Glutamatergic neuron (in vitro differentiated cells): ENCODE measurements around the gene NDUFV3. TPM values are rescaled to one million over a fixed set of nuclear protein-coding genes. Genes with fewer than 3 reads are reported as not detected.
"Not testable (repeated sequence)": the region's sequence is repeated elsewhere in the genome, so short reads cannot be mapped to it uniquely, and the experiment has no call there.

Experiments
- DNase-seq: peaks from one replicate; pipeline ENCODE4 v3.0.0; 2022
- H3K27ac Mint-ChIP-seq: one replicate; pipeline ENCODE4 v1.8.0; 2020; ENCODE audit warnings: mild to moderate bottlenecking, mixed read lengths, inconsistent platforms; ENCODE audit not compliant: unreplicated experiment
- H3K27me3 Mint-ChIP-seq: one replicate; pipeline ENCODE4 v1.8.0; 2020; ENCODE audit warnings: mild to moderate bottlenecking, moderate library complexity, mixed read lengths, inconsistent platforms; ENCODE audit not compliant: unreplicated experiment
- H3K36me3 Mint-ChIP-seq: one replicate; pipeline ENCODE4 v1.8.0; 2020; ENCODE audit warnings: mild to moderate bottlenecking, mixed read lengths, inconsistent platforms; ENCODE audit not compliant: unreplicated experiment
- H3K4me1 Mint-ChIP-seq: one replicate; pipeline ENCODE4 v1.8.0; 2020; ENCODE audit warnings: mild to moderate bottlenecking, low read depth, mixed read lengths, inconsistent platforms; ENCODE audit not compliant: unreplicated experiment
- H3K4me3 Mint-ChIP-seq: one replicate; pipeline ENCODE4 v1.8.0; 2020; ENCODE audit warnings: mild to moderate bottlenecking, mixed read lengths, inconsistent platforms; ENCODE audit not compliant: unreplicated experiment
- H3K9me3 Mint-ChIP-seq: one replicate; pipeline ENCODE4 v1.8.0; 2020; ENCODE audit warnings: mild to moderate bottlenecking, moderate library complexity, mixed read lengths, inconsistent platforms; ENCODE audit not compliant: unreplicated experiment
- CTCF ChIP-seq: fragments of 200-600 bp; sonication (generic); IDR thresholded peaks from one replicate; pipeline ENCODE4 v1.5.0; 2021; ENCODE audit not compliant: partially characterized antibody, unreplicated experiment
- total RNA-seq: library from RNA; stranded (reverse); fragmentation: NEBNext Ultra II Directional; extraction: Animal tissue kit (Norgen Biotek cat#: 25700); gene quantifications from one replicate; pipeline ENCODE4 v1.2.1, GENCODE V29; 2021; ENCODE audit not compliant: unreplicated experiment

The NDUFV3 gene
- total RNA-seq, 1 donor from 2014 or later = 33.9 TPM

DNA sequence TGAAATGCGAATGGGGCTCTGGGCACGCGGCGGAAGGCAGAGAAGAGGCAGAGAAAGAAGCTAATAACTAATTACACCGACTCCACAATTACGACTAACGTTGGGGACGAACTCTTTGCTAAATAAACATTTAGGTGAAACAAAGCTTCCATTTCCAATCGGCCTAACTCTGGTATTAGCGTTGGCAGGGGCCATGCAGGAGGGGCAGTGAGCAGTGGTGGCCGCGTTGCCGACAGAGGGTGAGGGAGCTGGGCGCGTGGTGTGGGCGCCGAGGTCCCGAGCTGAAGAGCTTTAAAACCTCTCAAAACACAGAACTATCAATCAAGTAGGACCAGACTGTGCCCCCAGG, 553 bp upstream of the NDUFV3 start:
- H3K9me3 Mint-ChIP-seq = peaks cover 1% of the 10 kb centered on the region
- H3K27ac Mint-ChIP-seq = peak overlapping the region; percentile 96
- no peak for TF ChIP-seq CTCF
- DNase-seq = no peak
- H3K4me1 Mint-ChIP-seq = peaks cover 4% of the 10 kb centered on the region
- H3K27me3 Mint-ChIP-seq = peaks cover 2% of the 10 kb centered on the region
- H3K4me3 Mint-ChIP-seq = peak overlapping the region; percentile 86
- no peaks in the 10 kb centered on the region for H3K36me3 Mint-ChIP-seq

DNA sequence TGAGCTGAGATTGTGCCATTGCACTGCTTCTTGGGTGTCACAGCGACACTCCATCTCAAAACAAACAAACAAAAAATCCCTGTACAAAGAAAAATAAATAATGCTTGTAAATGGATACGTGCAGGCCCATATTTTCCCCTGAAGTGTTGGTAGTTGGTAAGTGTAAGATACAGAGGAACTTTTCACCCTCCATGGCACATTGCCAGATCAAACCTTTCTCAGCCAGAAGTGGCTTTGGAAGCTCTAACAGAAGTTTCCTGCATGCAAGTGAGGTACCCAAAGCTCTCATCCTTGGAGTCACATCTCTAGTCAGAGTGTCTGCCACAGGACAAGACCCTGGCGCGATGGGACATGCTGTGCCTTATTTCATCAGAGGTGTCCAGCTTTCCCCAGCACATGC, 7.3 kb downstream of the NDUFV3 start:
- H3K4me1 Mint-ChIP-seq = no peaks in the 10 kb centered on the region
- no peak overlapping the region for H3K27ac Mint-ChIP-seq
- no peak overlapping the region for H3K4me3 Mint-ChIP-seq
- DNase-seq = no peak
- H3K27me3 Mint-ChIP-seq = no peaks in the 10 kb centered on the region
- no peaks in the 10 kb centered on the region for H3K36me3 Mint-ChIP-seq
- no peak for TF ChIP-seq CTCF
- H3K9me3 Mint-ChIP-seq = no peaks in the 10 kb centered on the region

GRCh38 chr21:42903817-42904216, 10.7 kb downstream of the NDUFV3 start:
- Mint-ChIP-seq H3K9me3 (no peaks in the 10 kb centered on the region), H3K4me1 (no peaks in the 10 kb centered on the region), H3K36me3 (peaks cover 12% of the 10 kb centered on the region), H3K27me3 (no peaks in the 10 kb centered on the region), H3K4me3 (no peak overlapping the region), H3K27ac (no peak overlapping the region)
- TF ChIP-seq CTCF = no peak
- DNase-seq = no peak

DNA sequence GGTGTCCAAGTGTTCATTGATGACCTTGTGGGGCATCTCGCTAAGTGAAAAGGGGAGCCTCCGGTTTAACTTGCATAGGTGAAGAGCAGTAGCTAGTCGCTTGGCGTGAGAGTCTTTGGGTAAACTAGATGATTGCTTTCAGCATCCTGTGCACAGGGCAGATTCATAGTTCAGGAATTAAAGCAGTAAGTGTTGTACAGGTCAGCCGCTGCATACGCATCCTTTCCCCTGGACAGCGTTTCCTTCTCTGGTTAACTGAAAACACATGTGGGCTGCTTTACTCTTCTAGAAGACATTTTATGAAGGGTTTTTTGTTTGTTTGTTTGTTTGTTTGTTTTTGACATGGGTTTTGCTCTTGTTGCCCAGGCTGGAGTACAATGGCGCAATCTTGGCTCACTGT, 12.1 kb downstream of the NDUFV3 start:
- peaks cover 12% of the 10 kb centered on the region for H3K36me3 Mint-ChIP-seq

GRCh38 chr21:42906233-42906632, 13.1 kb downstream of the NDUFV3 start:
- Mint-ChIP-seq H3K36me3 (peaks cover 12% of the 10 kb centered on the region), H3K4me1 (no peaks in the 10 kb centered on the region), H3K27ac (no peak overlapping the region), H3K9me3 (no peaks in the 10 kb centered on the region), H3K27me3 (no peaks in the 10 kb centered on the region), H3K4me3 (no peak overlapping the region)
- no peak for TF ChIP-seq CTCF
- DNase-seq = no peak

More for the DNA sequence above, 12.1 kb downstream of the NDUFV3 start:
- no peaks in the 10 kb centered on the region for H3K27me3 Mint-ChIP-seq
- DNase-seq = no peak
- H3K27ac Mint-ChIP-seq = no peak overlapping the region
- no peaks in the 10 kb centered on the region for H3K4me1 Mint-ChIP-seq
- H3K9me3 Mint-ChIP-seq = no peaks in the 10 kb centered on the region
- TF ChIP-seq CTCF = no peak
- H3K4me3 Mint-ChIP-seq = no peak overlapping the region

DNA sequence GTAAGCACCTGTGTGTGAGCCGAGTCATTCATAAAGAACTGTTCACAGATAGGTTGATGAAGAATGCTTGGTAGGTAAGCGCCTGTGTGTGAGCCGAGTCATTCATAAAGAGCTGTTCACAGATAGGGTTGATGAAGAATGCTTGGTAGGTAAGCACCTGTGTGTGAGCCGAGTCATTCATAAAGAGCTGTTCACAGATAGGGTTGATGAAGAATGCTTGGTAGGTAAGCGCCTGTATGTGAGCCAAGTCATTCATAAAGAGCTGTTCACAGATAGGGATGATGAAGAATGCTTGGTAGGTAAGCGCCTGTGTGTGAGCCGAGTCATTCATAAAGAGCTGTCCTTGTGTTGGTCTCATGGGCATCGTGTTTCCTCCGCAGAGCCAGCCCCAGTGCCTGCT, 15.4 kb downstream of the NDUFV3 start:
- H3K36me3 Mint-ChIP-seq = peaks cover 12% of the 10 kb centered on the region

GRCh38 chr21:42911920-42912319, 18.8 kb downstream of the NDUFV3 start:
- H3K4me1 Mint-ChIP-seq, H3K9me3 Mint-ChIP-seq, H3K27ac Mint-ChIP-seq, DNase-seq, H3K27me3 Mint-ChIP-seq, H3K36me3 Mint-ChIP-seq, H3K4me3 Mint-ChIP-seq: not testable (repeated sequence)

More for the DNA sequence above, 15.4 kb downstream of the NDUFV3 start:
- H3K4me3 Mint-ChIP-seq, H3K27me3 Mint-ChIP-seq, H3K4me1 Mint-ChIP-seq, H3K27ac Mint-ChIP-seq, DNase-seq, H3K9me3 Mint-ChIP-seq: not testable (repeated sequence)
